ENCODE measurements around the gene TAF6. TPM values are rescaled to one million over a fixed set of nuclear protein-coding genes. Genes with fewer than 3 reads are reported as not detected.

TAF6 gene
- total and polyA plus RNA-seq, 9 of the 15 experiments (the other 6 are each of a cell fraction or from before 2014, with no cell fraction given), result 0.78 to 78.7 (median 21.3) TPM

GRCh38 chr7:100126931-100127865, 8.0 kb upstream of the TAF6 start, which contains the start of gene MBLAC1 (continued):
- TF ChIP-seq NFRKB (IDR thresholded peaks at IDR 0.05; ENCODE audit: low read depth) (peak; percentile 98), CBFB (CRISPR knock-in tag; IDR thresholded peaks at IDR 0.05) (0 out of 2 replicates have a peak, but pooled peaks have one; percentile 45), DMBX1 (CRISPR knock-in tag; IDR thresholded peaks at IDR 0.05; ENCODE audit: borderline replicate concordance) (0 out of 2 replicates have a peak, but pooled peaks have one; percentile 31), RBBP5 (IDR thresholded peaks at IDR 0.05; ENCODE audit: borderline replicate concordance, insufficient read depth, low read length, poor library complexity, severe bottlenecking) (peak; percentile 46), ETV1 (tag; conservative IDR thresholded peaks at IDR 0.05; ENCODE audit: low read depth) (no peak; the same call in 1 of the 2 replicates), RFX5 (IDR thresholded peaks at IDR 0.05; ENCODE audit: low read depth, low read length) (no peak), PHB2 (IDR thresholded peaks at IDR 0.05; ENCODE audit: low read depth) (no peak), ZNF584 (CRISPR knock-in tag; IDR thresholded peaks at IDR 0.05; ENCODE audit: low read depth) (peak; percentile 34; the same call in 1 of the 2 replicates), SP1 (CRISPR knock-in tag; IDR thresholded peaks at IDR 0.05) (peak; percentile 80), TEAD2 (tag; IDR thresholded peaks at IDR 0.05) (no peak), JUND (IDR thresholded peaks at IDR 0.05; ENCODE audit: borderline replicate concordance, low read depth, low read length) (peak; percentile 98), JUND (tag; IDR thresholded peaks at IDR 0.05; ENCODE audit: borderline replicate concordance, low read depth, low read length) (no peak), DIDO1 (tag; IDR thresholded peaks at IDR 0.05; ENCODE audit: low read depth) (0 out of 2 replicates have a peak, but pooled peaks have one; percentile 26), JUN (IDR thresholded peaks at IDR 0.05; ENCODE audit: borderline replicate concordance, low read depth, low read length) (peak; percentile 39; the same call in 1 of the 2 replicates), JUN (CRISPR knock-in tag; IDR thresholded peaks at IDR 0.05; ENCODE audit: borderline replicate concordance) (no peak), ZNF740 (CRISPR knock-in tag; IDR thresholded peaks at IDR 0.05) (peak; percentile 5; the same call in 1 of the 2 replicates), ZNF740 (tag; IDR thresholded peaks at IDR 0.05) (no peak), ZNF75A (CRISPR knock-in tag; IDR thresholded peaks at IDR 0.05) (no peak), PHF20 (IDR thresholded peaks at IDR 0.05; ENCODE audit: partially characterized antibody) (peak; percentile 48), ZBTB49 (CRISPR knock-in tag; IDR thresholded peaks at IDR 0.05; ENCODE audit: borderline replicate concordance) (no peak), ZBTB1 (CRISPR knock-in tag; IDR thresholded peaks at IDR 0.05; ENCODE audit: borderline replicate concordance, low read depth) (peak; percentile 54; the same call in 1 of the 2 replicates), ZNF165 (CRISPR knock-in tag; IDR thresholded peaks at IDR 0.05; ENCODE audit: borderline replicate concordance) (no peak), TFAP4 (CRISPR knock-in tag; IDR thresholded peaks at IDR 0.05; ENCODE audit: borderline replicate concordance) (peak; percentile 66; the same call in 1 of the 2 replicates), CTBP1 (IDR thresholded peaks at IDR 0.05; ENCODE audit: borderline replicate concordance) (peak; percentile 31)

Measured in K562 (cell line).